B cell (primary cell): Measurements from ENCODE around the gene SH2D4B.

Experiments
- EZH2 ChIP-seq: IDR thresholded peaks from 2 replicates; pipeline ENCODE4 v1.6.1; 2012; ENCODE audit warnings: borderline replicate concordance, low read depth, mild to moderate bottlenecking, moderate library complexity, low read length; ENCODE audit not compliant: insufficient read depth, poor library complexity, severe bottlenecking
- TF ChIP-seq, protein P1 (sequence below): fragments of 200-600 bp; IDR thresholded peaks from one replicate; pipeline ENCODE4 v1.8.0; 2022; ENCODE audit warnings: antibody characterized with exemption, mild to moderate bottlenecking

DNA sequence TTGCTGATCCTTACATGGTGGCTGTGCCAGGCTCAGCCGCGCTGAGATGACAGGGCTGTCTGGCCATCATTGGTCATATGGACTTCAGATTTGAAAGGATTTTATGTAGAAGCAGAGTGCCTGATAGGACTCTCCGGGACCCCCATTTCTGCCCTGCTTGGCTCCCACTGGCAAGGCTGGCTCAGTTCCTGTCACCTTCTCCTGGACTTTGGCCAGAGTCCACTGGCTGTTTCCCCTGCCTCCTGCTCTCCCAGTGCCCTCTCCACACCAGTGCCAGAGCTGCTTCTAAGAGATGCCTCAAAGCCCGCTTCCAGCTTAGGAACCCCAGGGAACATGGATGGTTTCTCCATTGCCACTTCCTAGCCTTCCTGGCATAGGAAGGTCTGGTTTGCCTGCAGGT, 5.1 kb upstream of the SH2D4B start:
- TF ChIP-seq, protein P1, sequence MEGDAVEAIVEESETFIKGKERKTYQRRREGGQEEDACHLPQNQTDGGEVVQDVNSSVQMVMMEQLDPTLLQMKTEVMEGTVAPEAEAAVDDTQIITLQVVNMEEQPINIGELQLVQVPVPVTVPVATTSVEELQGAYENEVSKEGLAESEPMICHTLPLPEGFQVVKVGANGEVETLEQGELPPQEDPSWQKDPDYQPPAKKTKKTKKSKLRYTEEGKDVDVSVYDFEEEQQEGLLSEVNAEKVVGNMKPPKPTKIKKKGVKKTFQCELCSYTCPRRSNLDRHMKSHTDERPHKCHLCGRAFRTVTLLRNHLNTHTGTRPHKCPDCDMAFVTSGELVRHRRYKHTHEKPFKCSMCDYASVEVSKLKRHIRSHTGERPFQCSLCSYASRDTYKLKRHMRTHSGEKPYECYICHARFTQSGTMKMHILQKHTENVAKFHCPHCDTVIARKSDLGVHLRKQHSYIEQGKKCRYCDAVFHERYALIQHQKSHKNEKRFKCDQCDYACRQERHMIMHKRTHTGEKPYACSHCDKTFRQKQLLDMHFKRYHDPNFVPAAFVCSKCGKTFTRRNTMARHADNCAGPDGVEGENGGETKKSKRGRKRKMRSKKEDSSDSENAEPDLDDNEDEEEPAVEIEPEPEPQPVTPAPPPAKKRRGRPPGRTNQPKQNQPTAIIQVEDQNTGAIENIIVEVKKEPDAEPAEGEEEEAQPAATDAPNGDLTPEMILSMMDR = no peak
- no peak for TF ChIP-seq EZH2
